Measurements from ENCODE around the gene DNMT3B.

DNMT3B gene

DNA sequence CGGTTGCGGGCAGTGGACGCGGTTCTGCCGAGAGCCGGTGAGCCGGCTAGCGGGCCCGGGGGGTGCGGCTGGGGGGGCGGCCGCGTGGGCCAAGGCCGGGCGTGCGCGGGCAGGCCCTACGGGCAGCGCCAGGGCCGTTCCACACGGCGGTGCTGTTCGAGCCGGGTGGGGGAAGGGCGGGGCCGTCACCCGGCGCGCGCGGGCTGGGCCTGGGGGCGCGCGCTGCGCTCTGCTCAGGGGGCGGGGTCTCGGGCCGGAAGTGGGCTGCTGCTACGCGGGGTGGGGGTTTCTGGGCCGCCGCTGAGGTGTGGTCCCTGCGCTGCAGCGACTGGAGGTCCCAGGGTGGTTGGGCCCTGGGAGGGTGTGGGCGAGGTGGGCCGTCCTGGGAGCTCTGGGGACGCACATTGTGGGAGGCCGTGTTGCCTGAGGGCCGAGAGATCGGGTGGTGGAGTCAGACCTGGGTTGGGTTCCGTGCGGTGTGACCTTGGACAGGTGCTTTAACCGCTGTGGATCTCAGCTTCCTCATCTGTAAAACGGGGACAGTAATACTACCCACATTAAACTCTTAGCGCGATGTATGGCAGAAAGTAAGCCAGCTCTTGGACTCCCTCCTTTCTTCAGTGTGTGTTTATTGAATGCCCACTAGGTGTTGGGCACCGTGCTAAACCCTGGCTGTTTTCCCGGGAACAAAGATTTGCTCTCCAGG is 58.0 kb downstream of the DNMT3B start:
- Histone ChIP-seq H3K4me3 (ENCODE audit: low read depth, low read length) (peak overlapping the region; percentile 99), H3K27me3 (ENCODE audit: control insufficient read depth, insufficient read depth, low read length) (no peaks in the 10 kb centered on the region), H3K4me1 (ENCODE audit: control insufficient read depth, insufficient read depth, low read length) (peaks cover 5% of the 10 kb centered on the region), H3K9me3 (ENCODE audit: control insufficient read depth, insufficient read depth, low read length) (no peaks in the 10 kb centered on the region), H3K36me3 (ENCODE audit: control insufficient read depth, insufficient read depth, low read length) (no peaks in the 10 kb centered on the region), H3K9ac (ENCODE audit: low read depth, low read length) (peak overlapping the region; percentile 67)

DNA sequence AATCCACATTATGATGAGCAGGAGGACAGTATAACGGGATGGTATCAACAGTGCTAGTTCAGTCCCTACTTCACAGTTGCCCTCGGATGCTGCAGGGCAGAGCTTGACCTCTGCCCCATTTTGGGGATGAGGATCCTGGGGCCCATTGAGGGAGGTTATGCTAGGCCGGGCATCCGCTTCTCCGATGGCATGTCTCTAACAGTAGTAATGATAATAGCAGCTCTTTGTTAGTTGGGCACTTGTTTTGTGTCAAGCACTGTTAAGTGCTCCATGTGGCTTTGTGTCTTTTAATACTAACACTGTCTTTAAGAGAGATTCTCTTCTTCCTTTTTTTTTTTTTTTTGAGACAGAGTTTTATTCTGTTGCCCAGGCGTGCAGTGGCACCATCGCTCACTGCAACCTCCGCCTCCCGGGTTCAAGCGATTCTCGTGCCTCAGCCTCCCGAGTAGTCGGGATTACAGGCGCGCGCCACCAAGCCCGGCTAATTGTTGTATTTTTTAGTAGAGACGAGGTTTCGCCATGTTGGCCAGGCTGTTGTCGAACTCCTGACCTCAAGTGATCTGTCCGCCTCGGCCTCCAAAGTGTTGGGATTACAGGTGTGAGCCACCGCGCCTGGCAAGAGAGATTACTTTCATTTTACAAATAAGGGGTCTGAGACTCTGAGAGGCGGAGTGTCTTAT is 58.7 kb downstream of the DNMT3B start:
- Histone ChIP-seq H3K4me3 (ENCODE audit: low read depth, low read length) (peak overlapping the region; percentile 99), H3K27me3 (ENCODE audit: control insufficient read depth, insufficient read depth, low read length) (no peaks in the 10 kb centered on the region), H3K36me3 (ENCODE audit: control insufficient read depth, insufficient read depth, low read length) (no peaks in the 10 kb centered on the region), H3K9ac (ENCODE audit: low read depth, low read length) (peak overlapping the region; percentile 67), H3K9me3 (ENCODE audit: control insufficient read depth, insufficient read depth, low read length) (no peaks in the 10 kb centered on the region), H3K4me1 (ENCODE audit: control insufficient read depth, insufficient read depth, low read length) (peaks cover 5% of the 10 kb centered on the region)

DNA sequence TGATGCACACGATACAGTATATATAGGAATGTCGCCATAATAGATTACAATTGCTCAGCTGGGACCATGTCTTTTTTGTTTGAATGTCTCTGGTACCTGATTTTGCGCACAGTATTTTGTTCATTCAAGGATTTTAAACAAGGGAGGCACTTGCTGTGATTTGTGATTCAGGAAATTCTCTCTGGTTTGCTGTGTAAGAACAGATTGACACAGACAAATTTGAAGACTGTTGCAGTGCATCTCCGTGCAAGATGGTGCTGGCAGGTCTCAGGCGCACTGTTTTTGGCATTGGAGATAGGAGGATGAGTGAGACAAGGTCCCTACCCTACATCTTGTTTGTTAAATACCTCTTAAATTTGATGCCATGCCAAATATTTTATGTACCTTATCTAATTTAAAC is 60.0 kb downstream of the DNMT3B start:
- Histone ChIP-seq H3K9me3 (ENCODE audit: control insufficient read depth, insufficient read depth, low read length) (no peaks in the 10 kb centered on the region), H3K4me1 (ENCODE audit: control insufficient read depth, insufficient read depth, low read length) (peaks cover 5% of the 10 kb centered on the region), H3K36me3 (ENCODE audit: control insufficient read depth, insufficient read depth, low read length) (peaks cover 4% of the 10 kb centered on the region), H3K4me3 (ENCODE audit: low read depth, low read length) (no peak overlapping the region), H3K9ac (ENCODE audit: low read depth, low read length) (no peak overlapping the region), H3K27me3 (ENCODE audit: control insufficient read depth, insufficient read depth, low read length) (no peaks in the 10 kb centered on the region)

DNA sequence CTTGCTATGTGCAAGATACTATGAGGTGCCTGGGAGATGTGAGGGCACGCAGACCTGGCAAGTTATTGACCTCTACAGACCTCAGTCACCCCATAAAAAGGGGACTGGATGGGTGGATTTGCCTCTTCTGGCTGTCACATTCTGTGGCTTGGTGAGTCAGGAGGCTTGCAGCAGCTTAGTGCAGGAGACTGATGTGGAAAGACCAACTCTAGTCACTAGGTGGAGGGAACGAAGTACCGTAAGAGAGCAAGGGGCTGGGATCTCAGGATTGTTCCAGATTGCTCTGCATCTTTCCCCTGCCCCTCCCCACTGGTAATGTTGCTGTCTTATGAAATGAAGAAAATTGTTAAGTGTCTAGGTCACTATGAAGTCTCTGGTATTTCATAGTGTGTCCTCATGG is 60.9 kb downstream of the DNMT3B start:
- H3K36me3 ChIP-seq (ENCODE audit: control insufficient read depth, insufficient read depth, low read length): peaks cover 7% of the 10 kb centered on the region
- no peaks in the 10 kb centered on the region for H3K27me3 ChIP-seq (ENCODE audit: control insufficient read depth, insufficient read depth, low read length)
- no peak overlapping the region for H3K9ac ChIP-seq (ENCODE audit: low read depth, low read length)
- peaks cover 5% of the 10 kb centered on the region for H3K4me1 ChIP-seq (ENCODE audit: control insufficient read depth, insufficient read depth, low read length)
- H3K4me3 ChIP-seq (ENCODE audit: low read depth, low read length): no peak overlapping the region
- H3K9me3 ChIP-seq (ENCODE audit: control insufficient read depth, insufficient read depth, low read length): no peaks in the 10 kb centered on the region

DNA sequence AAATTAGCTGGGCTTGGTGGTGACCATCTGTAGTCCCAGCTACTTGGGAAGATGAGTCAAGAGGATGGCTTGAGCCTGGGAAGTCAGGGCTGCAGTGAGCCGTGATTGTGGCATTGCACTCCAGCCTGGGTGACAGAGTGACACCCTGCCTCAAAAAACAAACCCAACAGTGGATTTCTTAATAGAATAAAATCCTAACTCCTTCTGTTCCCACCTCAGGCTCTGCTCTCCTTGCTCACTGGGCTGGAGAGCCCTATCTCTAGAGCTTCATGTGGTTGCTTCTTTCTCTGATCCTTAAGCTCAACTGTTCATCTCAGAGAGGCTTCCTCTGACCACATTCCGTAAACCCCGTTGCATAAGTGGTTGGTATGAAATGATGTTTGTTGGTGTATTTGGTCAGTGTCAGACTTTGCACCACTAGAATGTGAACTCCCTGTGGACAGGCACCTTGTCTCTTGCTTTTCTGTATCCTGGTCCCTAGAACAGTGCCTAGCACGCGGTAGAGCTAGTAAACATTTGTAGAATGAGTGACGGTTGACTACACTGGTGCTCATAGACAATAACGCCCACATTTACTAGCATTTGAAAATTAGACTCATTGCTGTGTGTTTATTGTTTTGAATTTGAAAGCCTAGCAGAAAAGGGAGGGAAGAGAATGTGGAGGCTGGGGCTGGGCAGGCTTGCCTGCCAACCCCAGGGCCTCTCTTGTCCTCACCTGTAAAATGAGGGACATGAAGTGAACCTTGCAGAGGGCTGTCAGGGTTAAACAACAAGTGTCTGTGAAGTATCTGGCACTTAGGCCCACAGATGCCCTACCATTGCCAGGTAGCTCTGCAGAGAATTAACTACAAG is 61.8 kb downstream of the DNMT3B start:
- Histone ChIP-seq H3K4me3 (ENCODE audit: low read depth, low read length) (no peak overlapping the region), H3K4me1 (ENCODE audit: control insufficient read depth, insufficient read depth, low read length) (peaks cover 5% of the 10 kb centered on the region), H3K9ac (ENCODE audit: low read depth, low read length) (peak overlapping the region; percentile 32), H3K36me3 (ENCODE audit: control insufficient read depth, insufficient read depth, low read length) (peaks cover 7% of the 10 kb centered on the region), H3K27me3 (ENCODE audit: control insufficient read depth, insufficient read depth, low read length) (no peaks in the 10 kb centered on the region), H3K9me3 (ENCODE audit: control insufficient read depth, insufficient read depth, low read length) (no peaks in the 10 kb centered on the region)

DNA sequence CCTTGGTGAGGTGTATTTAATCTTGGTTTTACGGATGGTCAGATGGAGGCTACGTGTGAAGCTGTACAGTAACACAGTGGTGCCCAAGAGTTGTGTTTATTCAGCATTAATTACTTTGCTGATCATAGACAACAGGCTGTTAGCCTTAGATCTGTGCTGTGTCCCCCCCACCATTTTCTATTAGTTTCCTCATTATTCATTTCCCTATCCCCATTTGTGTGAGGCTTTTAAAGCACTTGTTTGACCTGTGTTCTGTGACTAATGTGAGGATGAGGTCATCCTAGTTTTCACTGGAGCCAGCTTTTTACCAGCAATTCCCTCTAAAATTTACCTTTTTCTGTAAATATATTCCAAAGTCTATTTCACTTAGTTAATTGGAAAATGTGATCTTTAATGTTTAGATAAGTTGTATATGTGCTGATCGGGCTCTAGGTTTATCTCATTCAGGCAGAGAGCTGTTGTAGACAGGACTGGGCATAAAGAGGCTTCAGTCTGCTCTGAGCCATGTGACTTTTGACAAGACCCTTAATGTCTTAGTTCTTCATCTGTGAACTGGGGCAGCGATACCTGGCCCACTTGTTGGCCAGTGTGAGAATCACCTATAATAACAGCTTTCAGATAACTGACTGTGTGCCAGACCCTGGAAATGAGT is 66.0 kb downstream of the DNMT3B start:
- H3K4me3 ChIP-seq (ENCODE audit: low read depth, low read length): no peak overlapping the region
- H3K9ac ChIP-seq (ENCODE audit: low read depth, low read length): no peak overlapping the region
- H3K4me1 ChIP-seq (ENCODE audit: control insufficient read depth, insufficient read depth, low read length): peaks cover 2% of the 10 kb centered on the region

DNA sequence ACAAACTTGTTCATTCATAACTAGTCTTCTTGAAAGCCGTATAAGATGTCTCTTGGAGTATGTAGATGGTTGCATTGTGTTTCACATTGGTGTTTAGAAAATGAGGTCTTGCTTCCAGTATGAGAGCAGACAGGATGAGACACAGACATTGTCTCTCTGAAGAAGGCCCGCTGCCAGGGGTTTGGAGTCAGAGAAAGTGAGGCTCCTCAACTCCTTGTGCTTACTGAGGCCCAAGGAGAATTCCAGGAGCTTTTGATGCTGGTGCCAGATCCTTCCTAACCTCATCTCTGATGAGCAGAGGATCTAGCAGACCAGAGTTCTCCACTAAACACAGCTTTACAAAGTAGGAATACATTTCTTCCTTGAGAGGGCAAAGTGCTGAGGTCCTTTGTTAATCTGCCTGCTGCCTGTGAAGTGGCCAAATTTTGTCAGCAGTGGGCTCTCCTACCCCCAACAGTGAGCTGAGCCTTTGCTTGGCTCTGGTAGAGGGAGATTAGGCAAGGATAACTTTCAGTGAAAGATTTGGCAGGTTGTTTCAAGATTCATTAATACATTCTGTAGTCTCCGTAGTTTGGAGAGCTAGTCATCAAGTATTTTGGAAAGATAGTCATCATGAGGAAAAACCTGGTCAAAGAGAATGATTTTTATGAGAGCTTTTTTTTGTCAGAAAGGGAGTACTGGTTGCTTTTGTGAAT is 67.3 kb downstream of the DNMT3B start:
- H3K27me3 ChIP-seq (ENCODE audit: control insufficient read depth, insufficient read depth, low read length): no peaks in the 10 kb centered on the region
- no peak overlapping the region for H3K9ac ChIP-seq (ENCODE audit: low read depth, low read length)
- H3K9me3 ChIP-seq (ENCODE audit: control insufficient read depth, insufficient read depth, low read length): no peaks in the 10 kb centered on the region
- H3K36me3 ChIP-seq (ENCODE audit: control insufficient read depth, insufficient read depth, low read length): peaks cover 16% of the 10 kb centered on the region
- H3K4me1 ChIP-seq (ENCODE audit: control insufficient read depth, insufficient read depth, low read length): peaks cover 2% of the 10 kb centered on the region
- no peak overlapping the region for H3K4me3 ChIP-seq (ENCODE audit: low read depth, low read length)

More for the DNA sequence above, 66.0 kb downstream of the DNMT3B start:
- Histone ChIP-seq H3K36me3 (ENCODE audit: control insufficient read depth, insufficient read depth, low read length) (peaks cover 10% of the 10 kb centered on the region), H3K27me3 (ENCODE audit: control insufficient read depth, insufficient read depth, low read length) (no peaks in the 10 kb centered on the region), H3K9me3 (ENCODE audit: control insufficient read depth, insufficient read depth, low read length) (no peaks in the 10 kb centered on the region)

DNA sequence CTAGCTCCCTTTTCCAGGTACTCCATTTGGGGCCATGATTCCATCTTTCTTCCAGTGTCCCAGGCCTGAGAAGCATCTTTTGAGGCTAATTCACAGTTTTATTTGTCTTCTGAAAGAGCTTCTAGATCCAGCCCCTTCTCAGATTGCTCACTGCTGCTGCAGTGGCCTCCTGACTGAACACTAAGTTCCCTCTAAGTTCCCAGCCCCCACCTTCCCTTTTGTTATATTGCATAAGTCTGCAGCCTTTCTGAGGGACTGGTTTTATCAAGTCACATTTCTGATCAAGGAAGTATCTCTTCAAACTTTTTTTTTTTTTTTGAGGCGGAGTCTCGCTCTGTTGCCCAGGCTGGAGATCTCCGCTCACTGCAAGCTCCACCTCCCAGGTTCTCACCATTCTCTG is 68.3 kb downstream of the DNMT3B start:
- no peak overlapping the region for H3K9ac ChIP-seq (ENCODE audit: low read depth, low read length)
- peaks cover 16% of the 10 kb centered on the region for H3K36me3 ChIP-seq (ENCODE audit: control insufficient read depth, insufficient read depth, low read length)
- peaks cover 2% of the 10 kb centered on the region for H3K4me1 ChIP-seq (ENCODE audit: control insufficient read depth, insufficient read depth, low read length)
- no peaks in the 10 kb centered on the region for H3K9me3 ChIP-seq (ENCODE audit: control insufficient read depth, insufficient read depth, low read length)
- no peak overlapping the region for H3K4me3 ChIP-seq (ENCODE audit: low read depth, low read length)
- no peaks in the 10 kb centered on the region for H3K27me3 ChIP-seq (ENCODE audit: control insufficient read depth, insufficient read depth, low read length)

DNA sequence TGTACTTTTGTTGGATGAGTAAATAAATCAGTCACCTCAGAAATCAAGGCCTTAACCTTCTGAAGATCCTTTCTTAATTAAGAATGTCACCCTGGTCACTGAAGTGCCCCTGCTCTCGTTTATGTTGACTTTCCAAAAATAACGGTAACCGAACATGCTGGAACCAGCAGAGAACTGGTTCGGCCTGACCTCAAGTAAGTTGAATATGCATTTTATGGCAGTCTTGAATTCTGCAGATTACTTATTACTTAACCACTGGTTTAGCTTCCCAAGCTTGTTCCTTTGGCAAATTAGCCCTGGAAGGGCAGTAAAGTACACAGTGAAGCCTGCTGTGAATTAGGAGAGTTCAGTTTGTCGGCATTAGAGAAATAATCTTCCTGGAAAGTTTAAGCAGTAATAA is 69.8 kb downstream of the DNMT3B start:
- Histone ChIP-seq H3K4me3 (ENCODE audit: low read depth, low read length) (no peak overlapping the region), H3K4me1 (ENCODE audit: control insufficient read depth, insufficient read depth, low read length) (peaks cover 2% of the 10 kb centered on the region), H3K36me3 (ENCODE audit: control insufficient read depth, insufficient read depth, low read length) (peaks cover 15% of the 10 kb centered on the region), H3K9ac (ENCODE audit: low read depth, low read length) (no peak overlapping the region), H3K9me3 (ENCODE audit: control insufficient read depth, insufficient read depth, low read length) (no peaks in the 10 kb centered on the region), H3K27me3 (ENCODE audit: control insufficient read depth, insufficient read depth, low read length) (no peaks in the 10 kb centered on the region)

DNA sequence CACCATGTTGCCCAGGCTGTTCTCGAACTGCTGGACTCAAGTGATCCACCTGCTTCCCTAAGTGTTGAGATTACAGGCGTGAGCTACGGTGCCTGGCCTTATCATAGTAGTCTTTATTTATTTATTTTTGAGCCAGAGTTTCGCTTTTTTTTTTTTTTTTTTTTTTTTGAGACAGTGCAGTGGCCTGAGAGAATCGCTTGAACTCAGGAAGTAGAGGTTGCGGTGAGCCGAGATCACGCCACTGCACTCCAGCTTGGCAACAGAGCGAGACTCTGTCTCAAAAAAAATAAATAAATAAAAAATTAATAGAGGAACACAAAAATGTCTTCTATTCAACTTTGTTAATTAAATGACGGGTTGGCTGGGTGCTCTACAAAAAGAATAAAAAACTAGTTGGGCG is 70.5 kb downstream of the DNMT3B start:
- Histone ChIP-seq H3K9me3 (ENCODE audit: control insufficient read depth, insufficient read depth, low read length) (no peaks in the 10 kb centered on the region), H3K36me3 (ENCODE audit: control insufficient read depth, insufficient read depth, low read length) (peaks cover 12% of the 10 kb centered on the region), H3K27me3 (ENCODE audit: control insufficient read depth, insufficient read depth, low read length) (no peaks in the 10 kb centered on the region), H3K4me1 (ENCODE audit: control insufficient read depth, insufficient read depth, low read length) (peaks cover 2% of the 10 kb centered on the region), H3K4me3 (ENCODE audit: low read depth, low read length) (no peak overlapping the region), H3K9ac (ENCODE audit: low read depth, low read length) (no peak overlapping the region)

DNA sequence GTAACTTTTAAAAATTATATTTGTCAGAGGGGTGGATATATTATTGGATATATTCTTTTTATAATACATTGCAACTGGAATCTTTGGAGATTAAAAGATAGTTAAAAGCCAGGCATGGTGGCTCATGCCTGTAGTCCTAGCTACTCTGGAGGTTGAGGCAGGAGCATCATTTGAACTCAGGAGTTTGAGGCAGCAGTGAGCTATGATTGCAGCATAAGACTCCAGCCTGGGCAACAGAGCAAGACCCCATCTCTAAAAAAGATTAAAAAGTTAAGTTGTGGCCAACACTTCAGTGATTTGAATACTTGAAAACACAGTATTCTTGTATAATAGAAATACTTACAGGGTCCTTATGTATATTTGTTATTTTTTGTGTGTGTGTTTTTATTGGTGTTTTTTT is 72.8 kb downstream of the DNMT3B start:
- H3K4me3 ChIP-seq (ENCODE audit: low read depth, low read length): no peak overlapping the region
- peaks cover 25% of the 10 kb centered on the region for H3K36me3 ChIP-seq (ENCODE audit: control insufficient read depth, insufficient read depth, low read length)
- H3K27me3 ChIP-seq (ENCODE audit: control insufficient read depth, insufficient read depth, low read length): no peaks in the 10 kb centered on the region
- H3K4me1 ChIP-seq (ENCODE audit: control insufficient read depth, insufficient read depth, low read length): peaks cover 2% of the 10 kb centered on the region
- no peaks in the 10 kb centered on the region for H3K9me3 ChIP-seq (ENCODE audit: control insufficient read depth, insufficient read depth, low read length)
- H3K9ac ChIP-seq (ENCODE audit: low read depth, low read length): no peak overlapping the region
